ENCODE data around the gene CAND1.

The CAND1 gene

DNA sequence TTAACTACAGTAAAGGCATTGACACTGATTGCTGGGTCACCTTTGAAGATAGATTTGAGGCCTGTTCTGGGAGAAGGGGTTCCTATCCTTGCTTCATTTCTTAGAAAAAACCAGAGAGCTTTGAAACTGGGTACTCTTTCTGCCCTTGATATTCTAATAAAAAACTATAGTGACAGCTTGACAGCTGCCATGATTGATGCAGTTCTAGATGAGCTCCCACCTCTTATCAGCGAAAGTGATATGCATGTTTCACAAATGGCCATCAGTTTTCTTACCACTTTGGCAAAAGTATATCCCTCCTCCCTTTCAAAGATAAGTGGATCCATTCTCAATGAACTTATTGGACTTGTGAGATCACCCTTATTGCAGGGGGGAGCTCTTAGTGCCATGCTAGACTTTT, 36.4 kb downstream of the CAND1 start:
- Histone ChIP-seq H3K4me3 (ENCODE audit: low read length, poor library complexity, severe bottlenecking) (no peak overlapping the region), H3F3A (ENCODE audit: low read depth) (no peaks in the 10 kb centered on the region), H4K20me1 (ENCODE audit: insufficient read depth, low read length, poor library complexity, severe bottlenecking) (peaks cover 9% of the 10 kb centered on the region), H3K4me1 (ENCODE audit: insufficient read depth, low read length, poor library complexity, severe bottlenecking) (no peaks in the 10 kb centered on the region), H3K9me2 (replicated peaks; ENCODE audit: low read depth, low read length) (no peaks in the 10 kb centered on the region), H3K79me2 (ENCODE audit: insufficient read depth, low read length) (no peaks in the 10 kb centered on the region), H3K4me2 (ENCODE audit: low read depth, low read length, poor library complexity, severe bottlenecking) (no peak overlapping the region), H3K27me3 (ENCODE audit: insufficient read depth, low read length, poor library complexity, severe bottlenecking) (no peaks in the 10 kb centered on the region), H3K9ac (ENCODE audit: low read depth, low read length, poor library complexity, severe bottlenecking) (no peak overlapping the region), H2AFZ (ENCODE audit: low read length) (no peak overlapping the region), H3K9me3 (ENCODE audit: insufficient read depth, low read depth, low read length) (no peaks in the 10 kb centered on the region), H3K36me3 (ENCODE audit: insufficient read depth, low read length) (peaks cover 94% of the 10 kb centered on the region)
- no peak for TF ChIP-seq EZH2phosphoT487 (IDR thresholded peaks at IDR 0.05; ENCODE audit: borderline replicate concordance)
- TF ChIP-seq, protein P1, sequence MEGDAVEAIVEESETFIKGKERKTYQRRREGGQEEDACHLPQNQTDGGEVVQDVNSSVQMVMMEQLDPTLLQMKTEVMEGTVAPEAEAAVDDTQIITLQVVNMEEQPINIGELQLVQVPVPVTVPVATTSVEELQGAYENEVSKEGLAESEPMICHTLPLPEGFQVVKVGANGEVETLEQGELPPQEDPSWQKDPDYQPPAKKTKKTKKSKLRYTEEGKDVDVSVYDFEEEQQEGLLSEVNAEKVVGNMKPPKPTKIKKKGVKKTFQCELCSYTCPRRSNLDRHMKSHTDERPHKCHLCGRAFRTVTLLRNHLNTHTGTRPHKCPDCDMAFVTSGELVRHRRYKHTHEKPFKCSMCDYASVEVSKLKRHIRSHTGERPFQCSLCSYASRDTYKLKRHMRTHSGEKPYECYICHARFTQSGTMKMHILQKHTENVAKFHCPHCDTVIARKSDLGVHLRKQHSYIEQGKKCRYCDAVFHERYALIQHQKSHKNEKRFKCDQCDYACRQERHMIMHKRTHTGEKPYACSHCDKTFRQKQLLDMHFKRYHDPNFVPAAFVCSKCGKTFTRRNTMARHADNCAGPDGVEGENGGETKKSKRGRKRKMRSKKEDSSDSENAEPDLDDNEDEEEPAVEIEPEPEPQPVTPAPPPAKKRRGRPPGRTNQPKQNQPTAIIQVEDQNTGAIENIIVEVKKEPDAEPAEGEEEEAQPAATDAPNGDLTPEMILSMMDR (conservative IDR thresholded peaks at IDR 0.05; ENCODE audit: low read length), result no peak

DNA sequence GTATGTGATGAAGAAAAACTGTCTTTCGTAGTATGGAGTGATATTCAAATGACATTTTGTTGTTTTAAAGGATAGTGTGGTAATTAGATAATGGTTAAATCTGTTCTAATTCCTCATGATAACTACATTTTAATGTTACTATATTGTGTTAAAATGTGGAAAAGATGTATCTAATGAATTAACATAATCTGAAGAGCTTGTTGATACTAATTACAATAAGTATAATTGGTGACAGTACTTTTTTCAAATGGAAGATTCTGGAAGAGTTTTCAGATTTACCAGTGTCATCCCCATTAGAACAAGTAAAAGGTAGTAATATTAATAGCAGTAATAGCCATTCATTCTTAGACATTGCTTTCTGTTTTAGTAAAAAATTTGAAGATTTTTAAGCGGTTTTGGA, 37.6 kb downstream of the CAND1 start:
- Histone ChIP-seq H3K9me2 (replicated peaks; ENCODE audit: low read depth, low read length) (no peaks in the 10 kb centered on the region), H3K4me1 (ENCODE audit: insufficient read depth, low read length, poor library complexity, severe bottlenecking) (no peaks in the 10 kb centered on the region), H3F3A (ENCODE audit: low read depth) (no peaks in the 10 kb centered on the region), H3K36me3 (ENCODE audit: insufficient read depth, low read length) (peaks cover 97% of the 10 kb centered on the region), H4K20me1 (ENCODE audit: insufficient read depth, low read length, poor library complexity, severe bottlenecking) (peaks cover 5% of the 10 kb centered on the region), H3K27me3 (ENCODE audit: insufficient read depth, low read length, poor library complexity, severe bottlenecking) (no peaks in the 10 kb centered on the region), H3K79me2 (ENCODE audit: insufficient read depth, low read length) (no peaks in the 10 kb centered on the region), H3K4me3 (ENCODE audit: low read length, poor library complexity, severe bottlenecking) (no peak overlapping the region), H2AFZ (ENCODE audit: low read length) (no peak overlapping the region), H3K9me3 (ENCODE audit: insufficient read depth, low read depth, low read length) (no peaks in the 10 kb centered on the region), H3K9ac (ENCODE audit: low read depth, low read length, poor library complexity, severe bottlenecking) (no peak overlapping the region), H3K4me2 (ENCODE audit: low read depth, low read length, poor library complexity, severe bottlenecking) (no peak overlapping the region)
- no peak for TF ChIP-seq EZH2phosphoT487 (IDR thresholded peaks at IDR 0.05; ENCODE audit: borderline replicate concordance)
- TF ChIP-seq, protein P1 (conservative IDR thresholded peaks at IDR 0.05; ENCODE audit: low read length), result no peak

DNA sequence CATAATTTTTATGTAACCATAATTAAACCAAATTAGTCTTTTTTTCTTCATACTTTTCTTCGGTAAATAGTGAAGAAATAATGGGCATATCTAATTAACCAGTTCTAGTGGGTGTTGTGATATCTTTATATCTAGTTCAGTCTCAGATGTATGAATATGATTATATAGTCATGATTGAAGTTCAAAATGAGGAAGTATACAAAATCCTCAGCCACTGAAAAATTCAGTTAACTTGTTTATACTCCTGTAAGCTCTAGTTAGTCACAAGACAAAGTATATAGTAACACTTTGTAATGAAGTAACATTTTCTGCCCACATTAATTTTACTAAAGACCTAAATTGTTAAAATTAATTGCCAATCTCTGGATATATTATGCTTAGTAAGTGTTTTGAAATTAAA, 46.5 kb downstream of the CAND1 start:
- H3K9me3 ChIP-seq (ENCODE audit: insufficient read depth, low read depth, low read length), result no peaks in the 10 kb centered on the region
- H2AFZ ChIP-seq (ENCODE audit: low read length), result no peak overlapping the region
- H3K9ac ChIP-seq (ENCODE audit: low read depth, low read length, poor library complexity, severe bottlenecking), result no peak overlapping the region
- H3F3A ChIP-seq (ENCODE audit: low read depth), result no peaks in the 10 kb centered on the region
- peaks cover 45% of the 10 kb centered on the region for H3K36me3 ChIP-seq (ENCODE audit: insufficient read depth, low read length)
- H3K79me2 ChIP-seq (ENCODE audit: insufficient read depth, low read length), result no peaks in the 10 kb centered on the region
- no peak overlapping the region for H3K4me2 ChIP-seq (ENCODE audit: low read depth, low read length, poor library complexity, severe bottlenecking)
- H3K4me1 ChIP-seq (ENCODE audit: insufficient read depth, low read length, poor library complexity, severe bottlenecking), result no peaks in the 10 kb centered on the region
- H3K27me3 ChIP-seq (ENCODE audit: insufficient read depth, low read length, poor library complexity, severe bottlenecking), result no peaks in the 10 kb centered on the region
- TF ChIP-seq, protein P1 (conservative IDR thresholded peaks at IDR 0.05; ENCODE audit: low read length), result no peak
- TF ChIP-seq EZH2phosphoT487 (IDR thresholded peaks at IDR 0.05; ENCODE audit: borderline replicate concordance), result no peak
- H3K4me3 ChIP-seq (ENCODE audit: low read length, poor library complexity, severe bottlenecking), result no peak overlapping the region
- no peaks in the 10 kb centered on the region for H4K20me1 ChIP-seq (ENCODE audit: insufficient read depth, low read length, poor library complexity, severe bottlenecking)
- no peaks in the 10 kb centered on the region for H3K9me2 ChIP-seq (replicated peaks; ENCODE audit: low read depth, low read length)
